Testis (tissue), 3 donors: ENCODE data around the gene CIDEB. TPM values are rescaled to one million over a fixed set of nuclear protein-coding genes. Genes with fewer than 3 reads are reported as not detected.
A peak's percentile ranks its signal among the peaks of the same experiment; 100 is the strongest.

Source experiments
- DNase-seq: peaks from one replicate; pipeline ENCODE4 v3.0.0-alpha.2; 2019
- H3K27ac ChIP-seq, 2 donors: fragments of 200-600 bp; sonication (generic); one replicate each; pipeline ENCODE4 v1.5.1; 2019
- H3K27me3 ChIP-seq: fragments of 200-600 bp; sonication (generic); one replicate; pipeline ENCODE4 v1.5.1; 2019
- H3K36me3 ChIP-seq: fragments of 200-600 bp; sonication (generic); one replicate; pipeline ENCODE4 v1.5.1; 2017; ENCODE audit warnings: low read depth; ENCODE audit errors: missing control alignments
- H3K4me1 ChIP-seq: fragments of 200-600 bp; sonication (generic); one replicate; pipeline ENCODE4 v1.5.1; 2019
- H3K4me3 ChIP-seq, 2 donors: fragments of 200-600 bp; sonication (generic); one replicate each; pipeline ENCODE4 v1.5.1; 2017 to 2019
- H3K9me3 ChIP-seq: fragments of 200-600 bp; sonication (generic); one replicate; pipeline ENCODE4 v1.5.1; 2017
- POLR2A ChIP-seq: fragments of 450-650 bp; IDR thresholded peaks from one replicate; pipeline ENCODE4 v1.6.1; 2017; ENCODE audit warnings: antibody characterized with exemption, mild to moderate bottlenecking, moderate library complexity
- WGBS, 2 donors: methylation state at CpG; one replicate each; pipeline ENCODE4 v1.1.5; 2018; 5-methylcytosine and 5-hydroxymethylcytosine counted together
- intact Hi-C: fragments of 100-400 bp; cut with DNase I; formaldehyde crosslinking; loops from one replicate; pipeline ENCODE4 v1.15.1; 2023; ENCODE audit warnings: low total_unique reads
- polyA plus RNA-seq: library from polyadenylated mRNA; stranded (reverse); fragments of 350-450 nt; fragmentation: Illumina TruSeq; extraction: RNeasy Lipid Tissue Mini Kit (QIAGEN cat#74804); gene quantifications from one replicate; pipeline ENCODE4 v1.2.3, GENCODE V29; 2014; ENCODE audit warnings: low read depth, low replicate concordance; ENCODE audit not compliant: insufficient read depth
- total RNA-seq, 2 donors: library from RNA; depleted of rRNA; stranded (reverse); fragments of >200 nt; gene quantifications; one replicate each; pipeline ENCODE4 v1.2.3, GENCODE V29; 2016
- TF ChIP-seq, protein P1 (sequence below), 3 experiments: fragments of 450-650 bp in 2 of 3; fragments of 200-600 bp in 1 of 3; sonication (generic) in 1 of 3; IDR thresholded peaks; one replicate each; pipeline ENCODE4 v1.5.1; 2016 to 2019; ENCODE audit warnings: antibody characterized with exemption in 3 of 3, mild to moderate bottlenecking in 2 of 3, moderate library complexity in 1 of 3

Gene CIDEB
- total and polyA plus RNA-seq, 3 donors from 2014 or later = 3.8 to 7.0 (median 6.6) TPM

DNA sequence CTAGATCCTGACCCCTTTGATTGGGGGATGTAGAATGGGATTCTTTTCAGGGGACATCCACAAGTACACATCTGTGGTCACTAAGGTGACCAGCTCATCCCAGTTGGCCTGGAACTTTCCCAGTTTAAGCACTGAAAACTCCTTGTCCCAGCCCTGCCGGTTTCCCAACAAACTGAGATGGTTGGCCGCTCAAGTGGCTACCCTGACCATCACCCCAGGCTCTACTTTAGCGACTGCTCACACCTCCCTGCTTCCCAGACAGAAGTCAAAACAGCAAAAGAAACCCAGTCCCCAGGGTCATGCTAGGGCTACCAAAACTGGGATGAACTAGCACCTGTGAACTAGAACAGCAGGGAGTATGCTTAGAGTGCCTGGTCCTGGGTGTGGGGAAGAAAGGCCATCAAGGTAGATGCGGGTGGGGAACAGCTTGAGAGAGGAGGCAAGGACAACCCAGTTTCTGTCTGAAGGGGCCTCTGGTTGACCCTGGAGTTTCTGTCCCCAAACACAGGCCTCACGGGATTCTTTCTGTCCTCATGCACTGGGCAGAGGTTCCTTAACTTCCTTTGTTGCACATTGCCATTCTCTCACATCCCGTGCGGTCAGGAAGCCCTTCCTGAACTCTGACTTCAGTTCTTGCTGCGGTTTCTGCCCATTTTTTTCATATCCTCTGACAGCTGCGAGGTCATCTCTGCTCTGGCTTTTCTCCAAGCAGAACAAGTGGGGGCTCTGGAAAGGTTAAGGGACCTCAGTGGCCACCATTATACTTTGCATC is 5.1 kb upstream of the CIDEB start:
- no peak for TF ChIP-seq POLR2A
- TF ChIP-seq, protein P1, sequence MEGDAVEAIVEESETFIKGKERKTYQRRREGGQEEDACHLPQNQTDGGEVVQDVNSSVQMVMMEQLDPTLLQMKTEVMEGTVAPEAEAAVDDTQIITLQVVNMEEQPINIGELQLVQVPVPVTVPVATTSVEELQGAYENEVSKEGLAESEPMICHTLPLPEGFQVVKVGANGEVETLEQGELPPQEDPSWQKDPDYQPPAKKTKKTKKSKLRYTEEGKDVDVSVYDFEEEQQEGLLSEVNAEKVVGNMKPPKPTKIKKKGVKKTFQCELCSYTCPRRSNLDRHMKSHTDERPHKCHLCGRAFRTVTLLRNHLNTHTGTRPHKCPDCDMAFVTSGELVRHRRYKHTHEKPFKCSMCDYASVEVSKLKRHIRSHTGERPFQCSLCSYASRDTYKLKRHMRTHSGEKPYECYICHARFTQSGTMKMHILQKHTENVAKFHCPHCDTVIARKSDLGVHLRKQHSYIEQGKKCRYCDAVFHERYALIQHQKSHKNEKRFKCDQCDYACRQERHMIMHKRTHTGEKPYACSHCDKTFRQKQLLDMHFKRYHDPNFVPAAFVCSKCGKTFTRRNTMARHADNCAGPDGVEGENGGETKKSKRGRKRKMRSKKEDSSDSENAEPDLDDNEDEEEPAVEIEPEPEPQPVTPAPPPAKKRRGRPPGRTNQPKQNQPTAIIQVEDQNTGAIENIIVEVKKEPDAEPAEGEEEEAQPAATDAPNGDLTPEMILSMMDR (IDR thresholded peaks at IDR 0.05) = no peak
- H3K4me3 ChIP-seq = no peak overlapping the region
- H3K27me3 ChIP-seq = no peaks in the 10 kb centered on the region
- peaks cover 18% of the 10 kb centered on the region for H3K4me1 ChIP-seq
- WGBS, 2 donors = 79 to 84% methylated on average over 9 of the region's 9 CpGs
- no peaks in the 10 kb centered on the region for H3K36me3 ChIP-seq
- intact Hi-C loops = no loop called here
- H3K27ac ChIP-seq = peak overlapping the region in 1 of 2 donors; percentile 80
- no peaks in the 10 kb centered on the region for H3K9me3 ChIP-seq
- peak; percentile 51 for DNase-seq

DNA sequence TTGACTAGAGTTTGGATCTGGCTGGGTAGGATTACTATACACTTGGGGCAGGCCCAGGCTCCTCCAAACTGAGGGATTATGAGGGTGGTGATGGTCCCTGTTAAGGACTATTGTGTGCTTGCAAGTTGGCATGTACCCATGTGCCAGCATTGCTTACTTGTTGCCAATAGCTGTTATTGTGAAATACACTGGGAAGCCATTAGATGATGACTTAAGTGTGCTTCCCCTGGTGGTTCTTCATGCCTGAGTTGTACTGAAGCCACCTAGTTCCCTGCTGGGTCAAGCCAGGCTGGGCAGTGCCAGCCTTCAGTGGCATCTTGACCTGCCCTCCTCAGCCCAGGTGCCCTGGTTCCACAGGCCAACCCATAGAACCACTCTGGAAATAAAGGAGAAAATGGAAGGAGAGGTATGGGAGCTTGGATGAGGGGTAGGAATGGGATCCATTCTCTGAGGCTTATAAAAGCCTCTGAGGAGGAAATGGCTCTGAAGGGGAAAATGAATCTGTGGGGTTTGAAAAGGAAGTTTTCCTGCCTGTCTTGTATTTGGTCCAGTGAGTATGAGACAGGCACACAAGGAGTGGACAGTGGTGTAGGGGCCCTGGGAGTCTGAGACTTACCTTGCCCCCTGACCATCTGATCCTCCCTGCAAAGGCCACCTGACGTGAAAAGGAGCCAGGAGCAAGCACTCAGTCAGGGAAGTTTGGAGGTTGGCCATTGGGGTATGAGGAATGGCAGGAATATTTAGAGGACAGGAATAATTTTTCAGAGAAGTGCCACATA is 4.2 kb upstream of the CIDEB start:
- Histone ChIP-seq H3K4me1 (peaks cover 15% of the 10 kb centered on the region), H3K9me3 (no peaks in the 10 kb centered on the region), H3K4me3 (peak overlapping the region in 1 of 2 donors; percentile 65), H3K36me3 (no peaks in the 10 kb centered on the region), H3K27me3 (no peaks in the 10 kb centered on the region), H3K27ac (peak overlapping the region in 1 of 2 donors; percentile 80)
- DNase-seq = no peak
- no peak for TF ChIP-seq POLR2A
- TF ChIP-seq, protein P1 (IDR thresholded peaks at IDR 0.05) = no peak
- intact Hi-C loops = no loop called here
- WGBS, 2 donors = 87 to 93% methylated on average over 1 of the region's 1 CpG

DNA sequence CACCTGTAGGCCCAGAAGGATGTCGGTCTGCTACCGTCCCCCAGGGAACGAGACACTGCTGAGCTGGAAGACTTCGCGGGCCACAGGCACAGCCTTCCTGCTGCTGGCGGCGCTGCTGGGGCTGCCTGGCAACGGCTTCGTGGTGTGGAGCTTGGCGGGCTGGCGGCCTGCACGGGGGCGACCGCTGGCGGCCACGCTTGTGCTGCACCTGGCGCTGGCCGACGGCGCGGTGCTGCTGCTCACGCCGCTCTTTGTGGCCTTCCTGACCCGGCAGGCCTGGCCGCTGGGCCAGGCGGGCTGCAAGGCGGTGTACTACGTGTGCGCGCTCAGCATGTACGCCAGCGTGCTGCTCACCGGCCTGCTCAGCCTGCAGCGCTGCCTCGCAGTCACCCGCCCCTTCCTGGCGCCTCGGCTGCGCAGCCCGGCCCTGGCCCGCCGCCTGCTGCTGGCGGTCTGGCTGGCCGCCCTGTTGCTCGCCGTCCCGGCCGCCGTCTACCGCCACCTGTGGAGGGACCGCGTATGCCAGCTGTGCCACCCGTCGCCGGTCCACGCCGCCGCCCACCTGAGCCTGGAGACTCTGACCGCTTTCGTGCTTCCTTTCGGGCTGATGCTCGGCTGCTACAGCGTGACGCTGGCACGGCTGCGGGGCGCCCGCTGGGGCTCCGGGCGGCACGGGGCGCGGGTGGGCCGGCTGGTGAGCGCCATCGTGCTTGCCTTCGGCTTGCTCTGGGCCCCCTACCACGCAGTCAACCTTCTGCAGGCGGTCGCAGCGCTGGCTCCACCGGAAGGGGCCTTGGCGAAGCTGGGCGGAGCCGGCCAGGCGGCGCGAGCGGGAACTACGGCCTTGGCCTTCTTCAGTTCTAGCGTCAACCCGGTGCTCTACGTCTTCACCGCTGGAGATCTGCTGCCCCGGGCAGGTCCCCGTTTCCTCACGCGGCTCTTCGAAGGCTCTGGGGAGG is 3.1 kb upstream of the CIDEB start, which contains the start of gene LTB4R:
Gene LTB4R, plus strand, starts transcription at position 857 of the 959 bp plus-strand sequence. CDS start 4,150 bp downstream, outside the sequence.
- intact Hi-C loops = no loop called here
- no peaks in the 10 kb centered on the region for H3K9me3 ChIP-seq
- no peak for TF ChIP-seq POLR2A
- TF ChIP-seq, protein P1 (IDR thresholded peaks at IDR 0.05) = peak in 1 of 3 experiments; percentile 12
- peak; percentile 71 for DNase-seq
- peak within 1 kb of the TSS; percentile 57 to 80 for H3K27ac ChIP-seq
- WGBS, 2 donors = 27% methylated on average over 70 of the region's 99 CpGs; no CpG with 5 or more reads in 1 of the 2 donors
- no peaks in the 10 kb centered on the region for H3K36me3 ChIP-seq
- peaks cover 15% of the 10 kb centered on the region for H3K4me1 ChIP-seq
- H3K4me3 ChIP-seq = peak within 1 kb of the TSS; percentile 55 to 65
- no peaks in the 10 kb centered on the region for H3K27me3 ChIP-seq

DNA sequence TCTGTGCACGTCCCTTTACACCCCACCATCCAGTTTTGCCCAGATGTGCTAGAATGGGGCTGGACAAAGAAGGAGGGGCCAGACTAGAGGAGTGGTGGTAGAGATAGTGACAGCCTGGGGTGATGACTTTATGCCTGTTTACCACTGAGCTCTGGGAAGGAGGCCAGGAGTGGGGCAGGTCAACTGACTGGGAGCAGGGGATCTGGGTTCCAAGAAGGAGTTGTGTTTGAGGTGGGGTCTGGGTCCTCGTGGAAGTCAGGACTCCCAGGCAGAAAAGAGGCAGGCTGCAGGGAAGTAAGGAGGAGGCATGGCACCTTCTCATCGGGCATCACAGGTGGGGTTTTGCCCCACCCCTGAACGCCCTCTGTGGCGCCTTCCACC is 2.5 kb upstream of the CIDEB start:
- Histone ChIP-seq H3K36me3 (no peaks in the 10 kb centered on the region), H3K4me1 (peaks cover 15% of the 10 kb centered on the region), H3K27me3 (no peaks in the 10 kb centered on the region), H3K4me3 (peak overlapping the region; percentile 55 to 65), H3K9me3 (no peaks in the 10 kb centered on the region), H3K27ac (peak overlapping the region in 1 of 2 donors; percentile 80)
- intact Hi-C loops = no loop called here
- whole genome bisulfite sequencing, 2 donors = 50 to 53% methylated on average over 3 to 5 of the region's 5 CpGs
- DNase-seq = no peak
- TF ChIP-seq POLR2A = no peak
- TF ChIP-seq, protein P1 (IDR thresholded peaks at IDR 0.05) = no peak
